COLO829 (cell line): ENCODE measurements around the gene GLT1D1.

Experiments
- DNase-seq: peaks from one replicate; pipeline ENCODE4 v3.0.0; 2012; ENCODE audit warnings: low spot score

Gene GLT1D1

GRCh38 chr12:129005829-129006228 is 152.6 kb downstream of the GLT1D1 start:
- no peak for DNase-seq

- no peak for DNase-seq
Measured at GRCh38 chr12:129009833-129010622, 156.8 kb downstream of the GLT1D1 start.

- DNase-seq: no peak
Measured at GRCh38 chr12:129016159-129016558, 162.9 kb downstream of the GLT1D1 start.

GRCh38 chr12:129025055-129025454 is 171.8 kb downstream of the GLT1D1 start:
- DNase-seq: no peak

GRCh38 chr12:129028844-129029243 is 175.6 kb downstream of the GLT1D1 start:
- no peak for DNase-seq
